Subcutaneous adipose tissue (tissue), 4 donors: ENCODE measurements around the gene RMI1. TPM values are rescaled to one million over a fixed set of nuclear protein-coding genes. Genes with fewer than 3 reads are reported as not detected.

Experiments
- CTCF ChIP-seq: fragments of 450-650 bp; IDR thresholded peaks from one replicate; pipeline ENCODE4 v1.5.1; 2016; ENCODE audit warnings: low read depth, mild to moderate bottlenecking, control low read depth, antibody characterized with exemption, moderate library complexity
- small RNA-seq: library from RNA; depleted of rRNA; stranded (forward); fragments of <200 nt; gene quantifications from one replicate; pipeline ENCODE3, GENCODE V24; 2016
- total RNA-seq, 4 donors: library from RNA; depleted of rRNA; stranded (reverse); fragments of >200 nt; gene quantifications; one replicate each; pipeline ENCODE4 v1.1.0, GENCODE V29; 2016

Gene RMI1
- total RNA-seq, 4 donors from 2014 or later = 1.8 to 5.6 (median 5.2) TPM

GRCh38 chr9:84007662-84008061, 27.1 kb downstream of the RMI1 start:
- no peak for TF ChIP-seq CTCF

GRCh38 chr9:84024041-84024575, 43.5 kb downstream of the RMI1 start:
- TF ChIP-seq CTCF = no peak

- TF ChIP-seq CTCF = no peak
Measured at GRCh38 chr9:84027201-84027600, 46.6 kb downstream of the RMI1 start.

- no peak for TF ChIP-seq CTCF
Measured at GRCh38 chr9:84031534-84031933, 50.9 kb downstream of the RMI1 start.

- TF ChIP-seq CTCF = no peak
Measured at GRCh38 chr9:84045481-84046097, 65.0 kb downstream of the RMI1 start.

Small RNA genes within 50 kb of the gene (small RNA-seq; reads per million reads assigned to genes)
- 0.49 reads per million for gene RF00019

Other genes with a start within 250 kb of the RMI1 start
- gene GKAP1, start 163.0 kb upstream of the RMI1 start, total RNA-seq = 10 to 100 TPM in 3 of 4 donors, 1 to 10 TPM in 1; 9.3 to 17.5 (median 15.9) TPM
- gene KIF27, start 59.4 kb upstream of the RMI1 start, total RNA-seq = 1 to 10 TPM; 4.1 to 5.9 (median 5.6) TPM
- 100 to 1,000 TPM; 315 to 498 (median 411) TPM for gene HNRNPK, start 590 bp upstream of the RMI1 start, total RNA-seq